RWPE1 (cell line): Measurements from ENCODE around the gene FAM185A.

Experiments
- CTCF ChIA-PET: fragments of 350-600 bp; sonication (Branson Sonifier 250); formaldehyde crosslinking; extraction: SDS; loops from one replicate; lab custom pipeline; 2021; lab: Yijun Ruan, JAX
- POLR2A ChIA-PET: fragments of 400-600 bp; formaldehyde crosslinking; extraction: SDS; loops from one replicate; lab custom pipeline; 2020; ENCODE audit warnings: antibody characterized with exemption; ENCODE audit not compliant: low non-redundant PET; lab: Yijun Ruan, JAX
- DNase-seq: peaks from one replicate; pipeline ENCODE4 v3.0.0; 2012; ENCODE audit warnings: low spot score
- H3K27ac ChIP-seq: fragments of 450-650 bp; 2 replicates; pipeline ENCODE4 v1.5.1; 2017
- CTCF ChIP-seq: fragments of 450-650 bp; conservative IDR thresholded peaks from 2 replicates; pipeline ENCODE4 v1.5.1; 2017; ENCODE audit warnings: low read depth, mild to moderate bottlenecking

FAM185A gene

GRCh38 chr7:102849079-102849478 is 100.3 kb downstream of the FAM185A start:
- ChIA-PET POLR2A (no interaction called here), CTCF (no interaction called here)
- DNase-seq = no peak

GRCh38 chr7:102849538-102849937 is 100.7 kb downstream of the FAM185A start:
- DNase-seq = no peak
- POLR2A ChIA-PET = no interaction called here
- no peak overlapping the region for H3K27ac ChIP-seq
- no peak for TF ChIP-seq CTCF
- CTCF ChIA-PET = no interaction called here

More at GRCh38 chr7:102849079-102849478, 100.3 kb downstream of the FAM185A start:
- no peak overlapping the region for H3K27ac ChIP-seq
- TF ChIP-seq CTCF = no peak

- POLR2A ChIA-PET = no interaction called here
- DNase-seq = no peak
- TF ChIP-seq CTCF = no peak
- CTCF ChIA-PET = no interaction called here
- no peak overlapping the region for H3K27ac ChIP-seq
These were observed 107.2 kb downstream of the FAM185A start for GRCh38 chr7:102856036-102856435.
